ENCODE measurements around the gene DAB1.

DAB1 gene

GRCh38 chr1:57327336-57327735 lies 96.5 kb downstream of the DAB1 start:
- Histone ChIP-seq H3K36me3 (ENCODE audit: control insufficient read depth, insufficient read depth, low read length) (no peaks in the 10 kb centered on the region), H3K9ac (ENCODE audit: low read length) (no peak overlapping the region), H3K9me3 (ENCODE audit: control insufficient read depth, low read length) (no peaks in the 10 kb centered on the region), H3K4me3 (ENCODE audit: low read length) (no peak overlapping the region), H3K27me3 (ENCODE audit: control insufficient read depth, insufficient read depth, low read length) (no peaks in the 10 kb centered on the region), H3K4me1 (ENCODE audit: control insufficient read depth, insufficient read depth, low read length) (no peaks in the 10 kb centered on the region)

GRCh38 chr1:57325536-57325935 lies 98.3 kb downstream of the DAB1 start:
- no peaks in the 10 kb centered on the region for H3K9me3 ChIP-seq (ENCODE audit: control insufficient read depth, low read length)
- no peaks in the 10 kb centered on the region for H3K27me3 ChIP-seq (ENCODE audit: control insufficient read depth, insufficient read depth, low read length)
- H3K4me1 ChIP-seq (ENCODE audit: control insufficient read depth, insufficient read depth, low read length), result no peaks in the 10 kb centered on the region
- no peaks in the 10 kb centered on the region for H3K36me3 ChIP-seq (ENCODE audit: control insufficient read depth, insufficient read depth, low read length)
- no peak overlapping the region for H3K9ac ChIP-seq (ENCODE audit: low read length)
- no peak overlapping the region for H3K4me3 ChIP-seq (ENCODE audit: low read length)

- no peak overlapping the region for H3K9ac ChIP-seq (ENCODE audit: low read length)
- H3K4me3 ChIP-seq (ENCODE audit: low read length), result no peak overlapping the region
- H3K27me3 ChIP-seq (ENCODE audit: control insufficient read depth, insufficient read depth, low read length), result no peaks in the 10 kb centered on the region
- no peaks in the 10 kb centered on the region for H3K4me1 ChIP-seq (ENCODE audit: control insufficient read depth, insufficient read depth, low read length)
- no peaks in the 10 kb centered on the region for H3K9me3 ChIP-seq (ENCODE audit: control insufficient read depth, low read length)
- H3K36me3 ChIP-seq (ENCODE audit: control insufficient read depth, insufficient read depth, low read length), result no peaks in the 10 kb centered on the region
These were observed 98.7 kb downstream of the DAB1 start for GRCh38 chr1:57325117-57325516.

- H3K4me3 ChIP-seq (ENCODE audit: low read length), result no peak overlapping the region
- no peaks in the 10 kb centered on the region for H3K9me3 ChIP-seq (ENCODE audit: control insufficient read depth, low read length)
- no peaks in the 10 kb centered on the region for H3K27me3 ChIP-seq (ENCODE audit: control insufficient read depth, insufficient read depth, low read length)
These were observed 99.5 kb downstream of the DAB1 start for GRCh38 chr1:57324388-57324787.

GRCh38 chr1:57321776-57322175 lies 102.1 kb downstream of the DAB1 start:
- Histone ChIP-seq H3K4me1 (ENCODE audit: control insufficient read depth, insufficient read depth, low read length) (no peaks in the 10 kb centered on the region), H3K27me3 (ENCODE audit: control insufficient read depth, insufficient read depth, low read length) (no peaks in the 10 kb centered on the region), H3K9me3 (ENCODE audit: control insufficient read depth, low read length) (no peaks in the 10 kb centered on the region), H3K4me3 (ENCODE audit: low read length) (no peak overlapping the region), H3K36me3 (ENCODE audit: control insufficient read depth, insufficient read depth, low read length) (no peaks in the 10 kb centered on the region), H3K9ac (ENCODE audit: low read length) (no peak overlapping the region)

More at GRCh38 chr1:57324388-57324787, 99.5 kb downstream of the DAB1 start:
- Histone ChIP-seq H3K9ac (ENCODE audit: low read length) (no peak overlapping the region), H3K36me3 (ENCODE audit: control insufficient read depth, insufficient read depth, low read length) (no peaks in the 10 kb centered on the region), H3K4me1 (ENCODE audit: control insufficient read depth, insufficient read depth, low read length) (no peaks in the 10 kb centered on the region)

GRCh38 chr1:57319791-57320190 lies 104.1 kb downstream of the DAB1 start:
- no peaks in the 10 kb centered on the region for H3K9me3 ChIP-seq (ENCODE audit: control insufficient read depth, low read length)
- H3K36me3 ChIP-seq (ENCODE audit: control insufficient read depth, insufficient read depth, low read length), result no peaks in the 10 kb centered on the region
- H3K4me1 ChIP-seq (ENCODE audit: control insufficient read depth, insufficient read depth, low read length), result no peaks in the 10 kb centered on the region
- H3K9ac ChIP-seq (ENCODE audit: low read length), result no peak overlapping the region
- no peaks in the 10 kb centered on the region for H3K27me3 ChIP-seq (ENCODE audit: control insufficient read depth, insufficient read depth, low read length)
- H3K4me3 ChIP-seq (ENCODE audit: low read length), result no peak overlapping the region

GRCh38 chr1:57319165-57319564 lies 104.7 kb downstream of the DAB1 start:
- no peaks in the 10 kb centered on the region for H3K36me3 ChIP-seq (ENCODE audit: control insufficient read depth, insufficient read depth, low read length)
- H3K9ac ChIP-seq (ENCODE audit: low read length), result no peak overlapping the region
- no peaks in the 10 kb centered on the region for H3K27me3 ChIP-seq (ENCODE audit: control insufficient read depth, insufficient read depth, low read length)
- H3K4me1 ChIP-seq (ENCODE audit: control insufficient read depth, insufficient read depth, low read length), result no peaks in the 10 kb centered on the region
- H3K9me3 ChIP-seq (ENCODE audit: control insufficient read depth, low read length), result no peaks in the 10 kb centered on the region
- H3K4me3 ChIP-seq (ENCODE audit: low read length), result no peak overlapping the region

GRCh38 chr1:57316861-57317260 lies 107.0 kb downstream of the DAB1 start:
- H3K36me3 ChIP-seq (ENCODE audit: control insufficient read depth, insufficient read depth, low read length), result no peaks in the 10 kb centered on the region
- no peaks in the 10 kb centered on the region for H3K9me3 ChIP-seq (ENCODE audit: control insufficient read depth, low read length)
- H3K27me3 ChIP-seq (ENCODE audit: control insufficient read depth, insufficient read depth, low read length), result no peaks in the 10 kb centered on the region
- H3K4me3 ChIP-seq (ENCODE audit: low read length), result no peak overlapping the region
- no peak overlapping the region for H3K9ac ChIP-seq (ENCODE audit: low read length)
- no peaks in the 10 kb centered on the region for H3K4me1 ChIP-seq (ENCODE audit: control insufficient read depth, insufficient read depth, low read length)

GRCh38 chr1:57316291-57316690 lies 107.6 kb downstream of the DAB1 start:
- no peaks in the 10 kb centered on the region for H3K36me3 ChIP-seq (ENCODE audit: control insufficient read depth, insufficient read depth, low read length)
- H3K4me3 ChIP-seq (ENCODE audit: low read length), result no peak overlapping the region
- H3K9me3 ChIP-seq (ENCODE audit: control insufficient read depth, low read length), result no peaks in the 10 kb centered on the region
- H3K4me1 ChIP-seq (ENCODE audit: control insufficient read depth, insufficient read depth, low read length), result no peaks in the 10 kb centered on the region
- H3K27me3 ChIP-seq (ENCODE audit: control insufficient read depth, insufficient read depth, low read length), result no peaks in the 10 kb centered on the region
- H3K9ac ChIP-seq (ENCODE audit: low read length), result no peak overlapping the region

GRCh38 chr1:57312869-57313268 lies 111.0 kb downstream of the DAB1 start:
- Histone ChIP-seq H3K9ac (ENCODE audit: low read length) (no peak overlapping the region), H3K36me3 (ENCODE audit: control insufficient read depth, insufficient read depth, low read length) (no peaks in the 10 kb centered on the region), H3K4me1 (ENCODE audit: control insufficient read depth, insufficient read depth, low read length) (no peaks in the 10 kb centered on the region), H3K9me3 (ENCODE audit: control insufficient read depth, low read length) (no peaks in the 10 kb centered on the region), H3K27me3 (ENCODE audit: control insufficient read depth, insufficient read depth, low read length) (no peaks in the 10 kb centered on the region), H3K4me3 (ENCODE audit: low read length) (no peak overlapping the region)

GRCh38 chr1:57311411-57311810 lies 112.4 kb downstream of the DAB1 start:
- H3K9me3 ChIP-seq (ENCODE audit: control insufficient read depth, low read length), result no peaks in the 10 kb centered on the region
- no peak overlapping the region for H3K9ac ChIP-seq (ENCODE audit: low read length)
- H3K36me3 ChIP-seq (ENCODE audit: control insufficient read depth, insufficient read depth, low read length), result no peaks in the 10 kb centered on the region
- no peaks in the 10 kb centered on the region for H3K27me3 ChIP-seq (ENCODE audit: control insufficient read depth, insufficient read depth, low read length)
- no peak overlapping the region for H3K4me3 ChIP-seq (ENCODE audit: low read length)
- H3K4me1 ChIP-seq (ENCODE audit: control insufficient read depth, insufficient read depth, low read length), result no peaks in the 10 kb centered on the region

GRCh38 chr1:57311006-57311405 lies 112.9 kb downstream of the DAB1 start:
- no peaks in the 10 kb centered on the region for H3K27me3 ChIP-seq (ENCODE audit: control insufficient read depth, insufficient read depth, low read length)
- no peak overlapping the region for H3K9ac ChIP-seq (ENCODE audit: low read length)
- no peaks in the 10 kb centered on the region for H3K9me3 ChIP-seq (ENCODE audit: control insufficient read depth, low read length)
- no peaks in the 10 kb centered on the region for H3K36me3 ChIP-seq (ENCODE audit: control insufficient read depth, insufficient read depth, low read length)
- no peak overlapping the region for H3K4me3 ChIP-seq (ENCODE audit: low read length)
- H3K4me1 ChIP-seq (ENCODE audit: control insufficient read depth, insufficient read depth, low read length), result no peaks in the 10 kb centered on the region

- no peaks in the 10 kb centered on the region for H3K27me3 ChIP-seq (ENCODE audit: control insufficient read depth, insufficient read depth, low read length)
- no peak overlapping the region for H3K4me3 ChIP-seq (ENCODE audit: low read length)
- no peak overlapping the region for H3K9ac ChIP-seq (ENCODE audit: low read length)
- no peaks in the 10 kb centered on the region for H3K36me3 ChIP-seq (ENCODE audit: control insufficient read depth, insufficient read depth, low read length)
- H3K9me3 ChIP-seq (ENCODE audit: control insufficient read depth, low read length), result no peaks in the 10 kb centered on the region
- no peaks in the 10 kb centered on the region for H3K4me1 ChIP-seq (ENCODE audit: control insufficient read depth, insufficient read depth, low read length)
These were observed 114.2 kb downstream of the DAB1 start for GRCh38 chr1:57309630-57310029.

Data from mucosa of stomach (tissue), 1 donor.